ENCODE results near the gene MICAL2.

The MICAL2 gene

DNA sequence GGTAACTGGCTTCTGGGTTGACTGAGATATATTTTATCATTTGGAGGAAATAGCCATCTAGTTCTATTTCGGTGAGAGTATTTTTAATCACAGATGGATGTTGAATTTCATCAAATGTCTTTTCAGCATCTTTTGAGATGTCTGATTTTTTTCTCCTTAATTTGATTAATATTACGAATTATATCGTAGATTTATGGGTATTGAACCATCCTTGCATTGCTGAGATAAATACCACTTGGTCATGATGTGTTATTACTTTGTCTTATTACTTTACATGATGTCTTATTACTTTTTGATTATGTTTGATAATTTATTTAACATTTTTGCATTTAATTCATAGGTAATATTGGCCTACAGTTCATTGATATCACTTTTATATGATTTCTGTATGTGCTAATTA lies 188.2 kb downstream of the MICAL2 start:
- Histone ChIP-seq H3K27ac (ENCODE audit: insufficient read depth in 1 of 2, low read depth in 1 of 2, low read length in 2 of 2, poor library complexity in 1 of 2, severe bottlenecking in 2 of 2) (no peak overlapping the region), H3K4me1 (ENCODE audit: control extremely low read depth in 1 of 4, control insufficient read depth in 4 of 4, insufficient read depth in 4 of 4, low read length in 3 of 4) (no peaks in the 10 kb centered on the region), H3K36me3 (ENCODE audit: control insufficient read depth in 4 of 4, insufficient read depth in 4 of 4, low read length in 3 of 4) (no peaks in the 10 kb centered on the region), H3K27me3 (replicated peaks in 2 of 5; ENCODE audit: control insufficient read depth in 4 of 5, insufficient read depth in 5 of 5, low read length in 4 of 5) (peaks cover 0 to 2% (median 0%) of the 10 kb centered on the region in 5 experiments), H3K4me3 (ENCODE audit: control insufficient read depth in 1 of 7, extremely low read depth in 1 of 7, insufficient read depth in 4 of 7, low read depth in 2 of 7, low read length in 6 of 7) (no peak overlapping the region), H3K9me3 (ENCODE audit: control extremely low read depth in 1 of 5, control insufficient read depth in 4 of 5, insufficient read depth in 2 of 5, low read depth in 1 of 5, low read length in 4 of 5) (peaks cover 0 to 7% (median 0%) of the 10 kb centered on the region in 5 experiments)
- WGBS (ENCODE audit: insufficient coverage), result no CpG with 5 or more reads among the region's 3 CpGs
- ChIA-PET CTCF (interaction anchor here (0.6 kb wide), 1 partner anchor 591 kb away, joined by 3 read pairs; no protein-coding TSS in a partner anchor), POLR2A (no interaction called here)
- no peak for DNase-seq

DNA sequence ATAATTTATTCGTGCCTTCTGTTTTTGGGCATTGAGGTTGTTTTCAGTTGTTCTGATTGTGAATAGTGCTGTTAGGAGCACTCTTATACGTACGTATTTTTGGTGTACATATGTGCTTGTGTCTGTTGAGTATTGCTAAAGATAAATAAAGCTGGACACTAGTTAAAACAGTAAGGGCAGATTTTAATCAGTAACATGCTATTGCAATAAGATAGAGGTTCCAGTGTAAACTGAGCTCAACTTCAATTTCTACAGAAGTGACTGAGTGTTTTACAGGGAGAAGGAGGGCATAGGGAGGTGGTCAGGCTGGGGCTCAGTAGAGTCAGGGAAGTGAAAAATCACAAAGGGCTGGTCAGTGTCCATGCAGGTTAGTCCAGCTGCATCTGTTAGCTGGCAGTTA lies 191.0 kb downstream of the MICAL2 start:
- Histone ChIP-seq H3K27me3 (replicated peaks in 2 of 5; ENCODE audit: control insufficient read depth in 4 of 5, insufficient read depth in 5 of 5, low read length in 4 of 5) (no peaks in the 10 kb centered on the region), H3K4me1 (ENCODE audit: control extremely low read depth in 1 of 4, control insufficient read depth in 4 of 4, insufficient read depth in 4 of 4, low read length in 3 of 4) (no peaks in the 10 kb centered on the region), H3K36me3 (ENCODE audit: control insufficient read depth in 4 of 4, insufficient read depth in 4 of 4, low read length in 3 of 4) (no peaks in the 10 kb centered on the region), H3K4me3 (ENCODE audit: control insufficient read depth in 1 of 7, extremely low read depth in 1 of 7, insufficient read depth in 4 of 7, low read depth in 2 of 7, low read length in 6 of 7) (no peak overlapping the region), H3K9me3 (ENCODE audit: control extremely low read depth in 1 of 5, control insufficient read depth in 4 of 5, insufficient read depth in 2 of 5, low read depth in 1 of 5, low read length in 4 of 5) (peaks cover 0 to 7% (median 0%) of the 10 kb centered on the region in 5 experiments), H3K27ac (ENCODE audit: insufficient read depth in 1 of 2, low read depth in 1 of 2, low read length in 2 of 2, poor library complexity in 1 of 2, severe bottlenecking in 2 of 2) (no peak overlapping the region)
- CTCF ChIA-PET, result interaction anchor here (1.4 kb wide), 1 partner anchor 20 kb away, joined by 4 read pairs; no protein-coding TSS in a partner anchor
- no CpG with 5 or more reads among the region's 3 CpGs for WGBS (ENCODE audit: insufficient coverage)
- DNase-seq, result no peak
- POLR2A ChIA-PET, result no interaction called here

DNA sequence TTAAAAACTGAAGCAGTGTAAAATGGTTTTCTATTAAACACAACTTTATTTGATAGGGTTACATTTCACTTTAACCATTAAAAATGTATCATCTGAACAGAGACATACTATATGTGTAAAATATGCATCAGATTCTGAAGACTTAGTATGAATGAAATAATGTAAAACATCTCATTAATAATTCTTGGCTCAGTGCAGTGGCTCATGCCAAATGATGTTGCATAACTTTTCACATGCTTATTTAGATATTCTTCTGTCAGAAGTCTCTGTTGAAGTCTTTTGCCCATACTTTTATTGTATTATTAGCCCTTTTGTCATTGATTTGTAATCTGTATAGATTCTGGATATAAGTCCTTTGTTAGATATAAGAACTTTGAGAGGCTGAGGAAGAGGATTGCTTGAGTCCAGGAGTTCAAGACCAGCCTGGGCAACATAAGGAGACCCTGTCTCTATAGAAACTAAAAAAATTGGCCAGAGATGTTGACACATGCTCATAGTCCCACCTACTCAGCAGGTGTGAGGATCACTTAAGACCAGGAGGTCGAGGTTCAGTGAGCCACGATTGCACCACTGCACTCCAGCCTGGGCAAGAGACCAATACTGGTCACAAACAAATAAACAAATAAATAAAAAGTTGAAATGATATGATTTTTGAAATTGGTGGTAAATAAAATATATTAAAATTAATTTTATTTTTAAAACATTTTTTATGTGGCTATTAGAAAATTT lies 193.2 kb downstream of the MICAL2 start:
- DNase-seq, result no peak

DNA sequence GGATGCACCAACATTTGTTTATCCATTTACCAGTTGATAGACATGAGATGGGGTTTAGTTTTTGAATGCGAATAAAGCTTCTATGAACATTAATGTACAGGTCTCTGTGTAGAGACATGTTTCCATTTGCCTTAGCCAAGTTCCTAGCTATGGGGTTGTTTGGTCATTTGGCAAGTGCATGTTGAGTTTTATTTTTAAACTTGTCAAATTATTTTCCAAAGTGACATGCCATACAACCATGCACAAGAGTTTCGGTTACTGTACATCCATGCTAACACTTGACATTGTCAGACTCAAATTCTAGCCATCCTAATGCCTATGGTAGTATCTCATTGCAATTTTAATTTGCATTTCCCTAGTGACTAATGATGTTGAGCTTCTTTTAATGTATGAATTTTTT lies 196.4 kb downstream of the MICAL2 start:
- no peak overlapping the region for H3K4me3 ChIP-seq (ENCODE audit: control insufficient read depth in 1 of 7, extremely low read depth in 1 of 7, insufficient read depth in 4 of 7, low read depth in 2 of 7, low read length in 6 of 7)
- H3K27ac ChIP-seq (ENCODE audit: insufficient read depth in 1 of 2, low read depth in 1 of 2, low read length in 2 of 2, poor library complexity in 1 of 2, severe bottlenecking in 2 of 2), result no peak overlapping the region
- H3K4me1 ChIP-seq (ENCODE audit: control extremely low read depth in 1 of 4, control insufficient read depth in 4 of 4, insufficient read depth in 4 of 4, low read length in 3 of 4), result no peaks in the 10 kb centered on the region
- WGBS (ENCODE audit: insufficient coverage), result no CpG with 5 or more reads among the region's 2 CpGs
- no peaks in the 10 kb centered on the region for H3K36me3 ChIP-seq (ENCODE audit: control insufficient read depth in 4 of 4, insufficient read depth in 4 of 4, low read length in 3 of 4)
- ChIA-PET CTCF (no interaction called here), POLR2A (interaction anchor here (0.9 kb wide), 1 partner anchor 71 kb away, joined by 3 read pairs; the partner anchor contains the start of gene PARVA)
- no peak for DNase-seq
- no peaks in the 10 kb centered on the region for H3K27me3 ChIP-seq (replicated peaks in 2 of 5; ENCODE audit: control insufficient read depth in 4 of 5, insufficient read depth in 5 of 5, low read length in 4 of 5)
- peaks cover 0 to 1% (median 0%) of the 10 kb centered on the region in 5 experiments for H3K9me3 ChIP-seq (ENCODE audit: control extremely low read depth in 1 of 5, control insufficient read depth in 4 of 5, insufficient read depth in 2 of 5, low read depth in 1 of 5, low read length in 4 of 5)

More for the DNA sequence above, 193.2 kb downstream of the MICAL2 start:
- H3K27ac ChIP-seq (ENCODE audit: insufficient read depth in 1 of 2, low read depth in 1 of 2, low read length in 2 of 2, poor library complexity in 1 of 2, severe bottlenecking in 2 of 2), result no peak overlapping the region
- no peaks in the 10 kb centered on the region for H3K36me3 ChIP-seq (ENCODE audit: control insufficient read depth in 4 of 4, insufficient read depth in 4 of 4, low read length in 3 of 4)
- H3K9me3 ChIP-seq (ENCODE audit: control extremely low read depth in 1 of 5, control insufficient read depth in 4 of 5, insufficient read depth in 2 of 5, low read depth in 1 of 5, low read length in 4 of 5), result peaks cover 0 to 5% (median 0%) of the 10 kb centered on the region in 5 experiments
- H3K4me1 ChIP-seq (ENCODE audit: control extremely low read depth in 1 of 4, control insufficient read depth in 4 of 4, insufficient read depth in 4 of 4, low read length in 3 of 4), result no peaks in the 10 kb centered on the region
- H3K4me3 ChIP-seq (ENCODE audit: control insufficient read depth in 1 of 7, extremely low read depth in 1 of 7, insufficient read depth in 4 of 7, low read depth in 2 of 7, low read length in 6 of 7), result no peak overlapping the region
- no CpG with 5 or more reads among the region's 2 CpGs for WGBS (ENCODE audit: insufficient coverage)
- POLR2A ChIA-PET, result interaction anchor here (0.5 kb wide), 1 partner anchor 9 kb away, joined by 3 read pairs; no protein-coding TSS in a partner anchor
- CTCF ChIA-PET, result no interaction called here
- H3K27me3 ChIP-seq (replicated peaks in 2 of 5; ENCODE audit: control insufficient read depth in 4 of 5, insufficient read depth in 5 of 5, low read length in 4 of 5), result no peaks in the 10 kb centered on the region

DNA sequence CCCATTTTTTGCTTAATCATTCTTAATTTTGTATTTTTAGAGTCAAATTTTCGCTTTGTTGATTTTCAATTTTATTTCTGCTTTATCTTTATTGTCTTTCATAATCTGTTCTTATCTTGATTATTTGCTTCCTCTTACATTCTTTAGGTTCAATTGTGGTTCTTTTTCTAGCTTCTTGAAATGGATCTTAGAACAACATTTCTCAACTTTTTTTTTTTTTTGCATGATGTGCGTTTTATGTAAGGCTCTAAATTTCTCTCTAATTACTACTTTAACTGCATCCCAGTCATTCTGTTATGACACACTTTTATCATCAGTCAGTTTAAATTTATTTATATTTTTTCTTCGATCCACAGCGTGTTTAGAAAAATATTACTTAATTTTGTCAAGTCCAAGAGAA lies 201.7 kb downstream of the MICAL2 start:
- Histone ChIP-seq H3K27me3 (replicated peaks in 2 of 5; ENCODE audit: control insufficient read depth in 4 of 5, insufficient read depth in 5 of 5, low read length in 4 of 5) (no peaks in the 10 kb centered on the region), H3K4me3 (ENCODE audit: control insufficient read depth in 1 of 7, extremely low read depth in 1 of 7, insufficient read depth in 4 of 7, low read depth in 2 of 7, low read length in 6 of 7) (no peak overlapping the region), H3K36me3 (ENCODE audit: control insufficient read depth in 4 of 4, insufficient read depth in 4 of 4, low read length in 3 of 4) (no peaks in the 10 kb centered on the region), H3K9me3 (ENCODE audit: control extremely low read depth in 1 of 5, control insufficient read depth in 4 of 5, insufficient read depth in 2 of 5, low read depth in 1 of 5, low read length in 4 of 5) (peaks cover 0 to 11% (median 7%) of the 10 kb centered on the region in 5 experiments), H3K4me1 (ENCODE audit: control extremely low read depth in 1 of 4, control insufficient read depth in 4 of 4, insufficient read depth in 4 of 4, low read length in 3 of 4) (no peaks in the 10 kb centered on the region), H3K27ac (ENCODE audit: insufficient read depth in 1 of 2, low read depth in 1 of 2, low read length in 2 of 2, poor library complexity in 1 of 2, severe bottlenecking in 2 of 2) (no peak overlapping the region)
- no CpG with 5 or more reads among the region's 4 CpGs for WGBS (ENCODE audit: insufficient coverage)
- CTCF ChIA-PET, result interaction anchor here (1.8 kb wide), 1 partner anchor 23 kb away, joined by 4 read pairs; no protein-coding TSS in a partner anchor
- POLR2A ChIA-PET, result interaction anchor here (0.7 kb wide), 1 partner anchor 9 kb away, joined by 3 read pairs; no protein-coding TSS in a partner anchor
- no peak for DNase-seq

Data from common myeloid progenitor, CD34-positive (primary cell).